ENCODE measurements around the gene SBNO1. TPM values are rescaled to one million over a fixed set of nuclear protein-coding genes. Genes with fewer than 3 reads are reported as not detected.

Gene SBNO1
- total and polyA plus RNA-seq, 2 experiments from 2014 or later = 17.6 to 23.6 TPM

- H3K9ac ChIP-seq = no peak overlapping the region
- peaks cover 76% of the 10 kb centered on the region for H3K36me3 ChIP-seq (ENCODE audit: low read depth)
- no peaks in the 10 kb centered on the region for H3K9me2 ChIP-seq (ENCODE audit: insufficient read depth)
- in situ Hi-C loops (cut with MboI) = no loop called here
- no peaks in the 10 kb centered on the region for H3F3A ChIP-seq (ENCODE audit: insufficient read depth)
- H3K79me2 ChIP-seq (ENCODE audit: insufficient read depth) = no peaks in the 10 kb centered on the region
- no peak overlapping the region for H3K27ac ChIP-seq
- H3K4me2 ChIP-seq (ENCODE audit: unreplicated experiment) = no peak overlapping the region
- no peak overlapping the region for H2AFZ ChIP-seq
- no peaks in the 10 kb centered on the region for H3K9me3 ChIP-seq (ENCODE audit: low read depth)
- H4K20me1 ChIP-seq (ENCODE audit: insufficient read depth) = no peaks in the 10 kb centered on the region
- H3K27me3 ChIP-seq (replicated peaks; ENCODE audit: insufficient read depth) = no peaks in the 10 kb centered on the region
- WGBS, 2 experiments (ENCODE audit: low coverage in 1 of 2, low lambda C conversion rate in 2 of 2, missing lambda C conversion rate in 2 of 2) = 94 to 96% methylated on average over 3 of the region's 3 CpGs
- DNase-seq = no peak
- TF ChIP-seq EZH2phosphoT487 (IDR thresholded peaks at IDR 0.05; ENCODE audit: insufficient read depth, low read depth) = no peak
- TF ChIP-seq EZH2 (IDR thresholded peaks at IDR 0.05; ENCODE audit: insufficient read depth, poor library complexity, severe bottlenecking) = no peak
- H3K4me1 ChIP-seq (ENCODE audit: insufficient read depth) = no peaks in the 10 kb centered on the region
- H3K4me3 ChIP-seq = no peak overlapping the region
Measured at GRCh38 chr12:123306200-123306599, 58.4 kb downstream of the SBNO1 start.

GRCh38 chr12:123305136-123305535 is 59.5 kb downstream of the SBNO1 start:
- in situ Hi-C loops (cut with MboI) = no loop called here
- 97 to 98% methylated on average over 3 of the region's 3 CpGs for WGBS, 2 experiments (ENCODE audit: low coverage in 1 of 2, low lambda C conversion rate in 2 of 2, missing lambda C conversion rate in 2 of 2)

GRCh38 chr12:123293178-123293760 is 71.4 kb downstream of the SBNO1 start:
- DNase-seq = no peak
- no peaks in the 10 kb centered on the region for H3K27me3 ChIP-seq (replicated peaks; ENCODE audit: insufficient read depth)
- H3K4me2 ChIP-seq (ENCODE audit: unreplicated experiment) = no peak overlapping the region
- no peak overlapping the region for H3K4me3 ChIP-seq
- H3K79me2 ChIP-seq (ENCODE audit: insufficient read depth) = no peaks in the 10 kb centered on the region
- H3K9me3 ChIP-seq (ENCODE audit: low read depth) = no peaks in the 10 kb centered on the region
- TF ChIP-seq EZH2phosphoT487 (IDR thresholded peaks at IDR 0.05; ENCODE audit: insufficient read depth, low read depth) (no peak), EZH2 (IDR thresholded peaks at IDR 0.05; ENCODE audit: insufficient read depth, poor library complexity, severe bottlenecking) (no peak)
- no peak overlapping the region for H3K27ac ChIP-seq
- WGBS, 2 experiments (ENCODE audit: low coverage in 1 of 2, low lambda C conversion rate in 2 of 2, missing lambda C conversion rate in 2 of 2) = 98 to 99% methylated on average over 9 of the region's 9 CpGs
- H3K9me2 ChIP-seq (ENCODE audit: insufficient read depth) = no peaks in the 10 kb centered on the region
- H3K36me3 ChIP-seq (ENCODE audit: low read depth) = peaks cover 62% of the 10 kb centered on the region
- no peak overlapping the region for H2AFZ ChIP-seq
- no peaks in the 10 kb centered on the region for H3K4me1 ChIP-seq (ENCODE audit: insufficient read depth)
- in situ Hi-C loops (cut with MboI) = no loop called here
- no peaks in the 10 kb centered on the region for H4K20me1 ChIP-seq (ENCODE audit: insufficient read depth)
- H3F3A ChIP-seq (ENCODE audit: insufficient read depth) = no peaks in the 10 kb centered on the region
- no peak overlapping the region for H3K9ac ChIP-seq

More at GRCh38 chr12:123305136-123305535, 59.5 kb downstream of the SBNO1 start:
- peaks cover 74% of the 10 kb centered on the region for H3K36me3 ChIP-seq (ENCODE audit: low read depth)
- no peak overlapping the region for H3K4me3 ChIP-seq
- H3F3A ChIP-seq (ENCODE audit: insufficient read depth) = no peaks in the 10 kb centered on the region
- H3K9me3 ChIP-seq (ENCODE audit: low read depth) = no peaks in the 10 kb centered on the region
- no peaks in the 10 kb centered on the region for H3K4me1 ChIP-seq (ENCODE audit: insufficient read depth)
- no peaks in the 10 kb centered on the region for H3K27me3 ChIP-seq (replicated peaks; ENCODE audit: insufficient read depth)
- H3K27ac ChIP-seq = no peak overlapping the region
- DNase-seq = no peak
- H3K4me2 ChIP-seq (ENCODE audit: unreplicated experiment) = no peak overlapping the region
- H2AFZ ChIP-seq = no peak overlapping the region
- H3K9ac ChIP-seq = no peak overlapping the region
- no peaks in the 10 kb centered on the region for H3K79me2 ChIP-seq (ENCODE audit: insufficient read depth)
- no peaks in the 10 kb centered on the region for H4K20me1 ChIP-seq (ENCODE audit: insufficient read depth)
- TF ChIP-seq EZH2 (IDR thresholded peaks at IDR 0.05; ENCODE audit: insufficient read depth, poor library complexity, severe bottlenecking) (no peak), EZH2phosphoT487 (IDR thresholded peaks at IDR 0.05; ENCODE audit: insufficient read depth, low read depth) (no peak)
- H3K9me2 ChIP-seq (ENCODE audit: insufficient read depth) = no peaks in the 10 kb centered on the region

GRCh38 chr12:123289911-123290310 is 74.7 kb downstream of the SBNO1 start:
- in situ Hi-C loops (cut with MboI) = no loop called here
- H3K4me1 ChIP-seq (ENCODE audit: insufficient read depth) = no peaks in the 10 kb centered on the region
- 93 to 94% methylated on average over 11 of the region's 11 CpGs for WGBS, 2 experiments (ENCODE audit: low coverage in 1 of 2, low lambda C conversion rate in 2 of 2, missing lambda C conversion rate in 2 of 2)

More at GRCh38 chr12:123289911-123290310, 74.7 kb downstream of the SBNO1 start:
- H3K79me2 ChIP-seq (ENCODE audit: insufficient read depth) = no peaks in the 10 kb centered on the region
- H3K27me3 ChIP-seq (replicated peaks; ENCODE audit: insufficient read depth) = no peaks in the 10 kb centered on the region
- TF ChIP-seq EZH2 (IDR thresholded peaks at IDR 0.05; ENCODE audit: insufficient read depth, poor library complexity, severe bottlenecking) = no peak
- TF ChIP-seq EZH2phosphoT487 (IDR thresholded peaks at IDR 0.05; ENCODE audit: insufficient read depth, low read depth) = no peak
- H3F3A ChIP-seq (ENCODE audit: insufficient read depth) = 0 out of 2 replicates have a peak, but pooled peaks cover 7% of the 10 kb centered on the region
- H3K4me2 ChIP-seq (ENCODE audit: unreplicated experiment) = no peak overlapping the region
- no peak overlapping the region for H3K4me3 ChIP-seq
- H3K9me2 ChIP-seq (ENCODE audit: insufficient read depth) = no peaks in the 10 kb centered on the region
- no peaks in the 10 kb centered on the region for H3K9me3 ChIP-seq (ENCODE audit: low read depth)
- H3K36me3 ChIP-seq (ENCODE audit: low read depth) = peaks cover 34% of the 10 kb centered on the region
- no peak overlapping the region for H3K9ac ChIP-seq
- DNase-seq = no peak
- H4K20me1 ChIP-seq (ENCODE audit: insufficient read depth) = no peaks in the 10 kb centered on the region
- no peak overlapping the region for H3K27ac ChIP-seq
- no peak overlapping the region for H2AFZ ChIP-seq
